ENCODE data around the gene VPS54.

DNA sequence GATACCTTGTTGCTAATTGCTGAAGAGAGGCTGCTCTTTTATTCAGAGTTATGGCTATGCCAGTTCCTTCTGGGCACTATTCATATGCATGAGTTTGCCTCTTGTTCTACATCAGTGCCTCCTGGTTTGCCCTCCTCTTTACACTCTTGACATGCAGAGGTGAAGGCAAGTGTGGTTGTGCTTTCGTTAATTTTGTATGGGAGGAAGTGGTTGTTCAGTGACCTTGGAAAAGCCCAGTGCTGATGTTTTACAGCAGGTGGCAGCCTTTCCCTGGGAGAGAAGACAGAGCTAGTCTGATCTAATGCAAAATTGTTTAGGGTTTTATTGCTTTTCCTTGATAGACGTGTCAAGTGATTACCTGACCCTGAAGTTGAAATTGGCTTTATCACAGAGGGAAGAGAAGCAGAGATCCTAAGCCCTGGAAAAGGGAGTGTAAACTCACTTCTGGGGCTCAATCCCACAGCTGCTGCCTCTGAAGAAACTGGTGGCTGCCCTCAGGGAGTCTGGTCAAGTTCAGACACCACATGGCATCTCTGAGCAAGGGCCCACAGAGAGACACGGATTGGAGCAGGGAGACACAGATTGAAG is 30.5 kb upstream of the VPS54 start:
- TF ChIP-seq, protein P1, sequence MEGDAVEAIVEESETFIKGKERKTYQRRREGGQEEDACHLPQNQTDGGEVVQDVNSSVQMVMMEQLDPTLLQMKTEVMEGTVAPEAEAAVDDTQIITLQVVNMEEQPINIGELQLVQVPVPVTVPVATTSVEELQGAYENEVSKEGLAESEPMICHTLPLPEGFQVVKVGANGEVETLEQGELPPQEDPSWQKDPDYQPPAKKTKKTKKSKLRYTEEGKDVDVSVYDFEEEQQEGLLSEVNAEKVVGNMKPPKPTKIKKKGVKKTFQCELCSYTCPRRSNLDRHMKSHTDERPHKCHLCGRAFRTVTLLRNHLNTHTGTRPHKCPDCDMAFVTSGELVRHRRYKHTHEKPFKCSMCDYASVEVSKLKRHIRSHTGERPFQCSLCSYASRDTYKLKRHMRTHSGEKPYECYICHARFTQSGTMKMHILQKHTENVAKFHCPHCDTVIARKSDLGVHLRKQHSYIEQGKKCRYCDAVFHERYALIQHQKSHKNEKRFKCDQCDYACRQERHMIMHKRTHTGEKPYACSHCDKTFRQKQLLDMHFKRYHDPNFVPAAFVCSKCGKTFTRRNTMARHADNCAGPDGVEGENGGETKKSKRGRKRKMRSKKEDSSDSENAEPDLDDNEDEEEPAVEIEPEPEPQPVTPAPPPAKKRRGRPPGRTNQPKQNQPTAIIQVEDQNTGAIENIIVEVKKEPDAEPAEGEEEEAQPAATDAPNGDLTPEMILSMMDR (IDR thresholded peaks at IDR 0.05), result peak; percentile 79 to 84 (median 82)
- no peak for TF ChIP-seq POLR2A (IDR thresholded peaks at IDR 0.05)
- peak in 1 of 2 donors; percentile 12 for TF ChIP-seq POLR2AphosphoS5 (IDR thresholded peaks at IDR 0.05; ENCODE audit: insufficient read depth in 1 of 2, low read depth in 1 of 2)

All from vagina (tissue), 2 donors.